B cell (primary cell): ENCODE data around the gene THSD4. TPM values are rescaled to one million over a fixed set of nuclear protein-coding genes. Genes with fewer than 3 reads are reported as not detected.

ENCODE experiments used
- ATAC-seq: fragments of 200-7000 bp; cut with Tn5 transposase; one replicate; pipeline ENCODE4 v1.10.0; 2021; ENCODE audit warnings: low read depth, mild to moderate bottlenecking, moderate number of reproducible peaks, moderate library complexity
- CTCF ChIA-PET: fragments of 350-600 bp; sonication (Branson Sonifier 250); formaldehyde crosslinking; loops from one replicate; lab custom pipeline; 2021; ENCODE audit warnings: antibody characterized with exemption, inconsistent platforms; lab: Charles Lee
- POLR2A ChIA-PET: fragments of 350-600 bp; sonication (Branson Sonifier 250); formaldehyde crosslinking; loops from one replicate; lab custom pipeline; 2021; ENCODE audit warnings: antibody characterized with exemption; lab: Charles Lee
- DNase-seq: peaks from one replicate; pipeline ENCODE4 v3.0.0; 2013
- H2AFZ ChIP-seq: 2 replicates; pipeline ENCODE4 v1.6.1; 2012; ENCODE audit warnings: mild to moderate bottlenecking, low read depth, low read length; ENCODE audit not compliant: insufficient read depth, poor library complexity, severe bottlenecking
- H3K27ac ChIP-seq, 2 donors: 1 replicate in 1 of 2; 2 replicates in 1 of 2; pipeline ENCODE4 v1.5.1; 2012 to 2013; ENCODE audit warnings: low read length in 2 of 2, mild to moderate bottlenecking in 2 of 2, moderate library complexity in 1 of 2
- H3K27me3 ChIP-seq, 4 experiments: fragments of 200-600 bp in 1 of 4; sonication (generic) in 1 of 4; replicated peaks in 1 of 4; 1 replicate in 2 of 4; 2 replicates in 2 of 4; pipeline versions ENCODE4 v1.6.1 to v1.7.0; 2013 to 2016; ENCODE audit warnings: low read length in 3 of 4, mild to moderate bottlenecking in 2 of 4, mixed read lengths in 1 of 4, moderate library complexity in 1 of 4; ENCODE audit not compliant: insufficient read depth in 4 of 4, control insufficient read depth in 3 of 4; ENCODE audit errors: control extremely low read depth in 1 of 4
- H3K36me3 ChIP-seq, 2 experiments: replicated peaks in 1 of 2; 1 replicate in 1 of 2; 2 replicates in 1 of 2; pipeline versions ENCODE4 v1.6.1 to v1.7.1; 2013; ENCODE audit warnings: low read length in 1 of 2; ENCODE audit not compliant: insufficient read depth in 2 of 2, control insufficient read depth in 1 of 2; ENCODE audit errors: control extremely low read depth in 1 of 2, extremely low read depth in 1 of 2
- H3K4me1 ChIP-seq, 2 donors: fragments of 200-600 bp in 1 of 2; sonication (generic) in 1 of 2; 1 replicate in 1 of 2; 2 replicates in 1 of 2; pipeline versions ENCODE4 v1.5.1 to v1.6.1; 2013 to 2017; ENCODE audit warnings: low read length in 2 of 2; ENCODE audit not compliant: control insufficient read depth in 2 of 2, insufficient read depth in 2 of 2
- H3K4me2 ChIP-seq: replicated peaks from 2 replicates; pipeline ENCODE3; 2012; ENCODE audit warnings: mild to moderate bottlenecking, low read depth, low read length; ENCODE audit not compliant: poor library complexity, severe bottlenecking
- H3K4me3 ChIP-seq, 5 experiments: fragments of 200-600 bp in 1 of 5; sonication (generic) in 1 of 5; 1 replicate in 3 of 5; 2 replicates in 2 of 5; pipeline versions ENCODE4 v1.5.1 to v1.7.0; 2011 to 2016; ENCODE audit warnings: low read length in 4 of 5, mild to moderate bottlenecking in 4 of 5, low read depth in 2 of 5, control low read depth in 1 of 5, moderate library complexity in 1 of 5; ENCODE audit not compliant: insufficient read depth in 1 of 5; ENCODE audit errors: control extremely low read depth in 1 of 5, extremely low read depth in 1 of 5
- H3K79me2 ChIP-seq: fragments of 200-600 bp; sonication (generic); one replicate; pipeline ENCODE4 v1.6.0; 2016; ENCODE audit warnings: low read length; ENCODE audit not compliant: control insufficient read depth, insufficient read depth
- H3K9ac ChIP-seq: fragments of 200-600 bp; sonication (generic); 2 replicates; pipeline ENCODE4 v1.6.1; 2017; ENCODE audit warnings: mild to moderate bottlenecking, low read length, moderate library complexity
- H3K9me3 ChIP-seq, 3 donors: one replicate each; pipeline versions ENCODE4 v1.6.1 to v1.7.1; 2013; ENCODE audit warnings: low read length in 2 of 3; ENCODE audit not compliant: control insufficient read depth in 2 of 3, insufficient read depth in 1 of 3; ENCODE audit errors: control extremely low read depth in 1 of 3
- H4K20me1 ChIP-seq: 2 replicates; pipeline ENCODE4 v1.6.0; 2012; ENCODE audit warnings: mild to moderate bottlenecking, low read length; ENCODE audit not compliant: insufficient read depth, control insufficient read depth, poor library complexity, severe bottlenecking
- H3K27ac Mint-ChIP-seq: one replicate; pipeline ENCODE4 v1.8.0; 2021; ENCODE audit warnings: mixed read lengths
- H3K27me3 Mint-ChIP-seq: one replicate; pipeline ENCODE4 v1.8.0; 2021; ENCODE audit warnings: mixed read lengths
- H3K4me1 Mint-ChIP-seq: one replicate; pipeline ENCODE4 v1.8.0; 2021; ENCODE audit warnings: mixed read lengths
- H3K4me3 Mint-ChIP-seq: one replicate; pipeline ENCODE4 v1.8.0; 2021; ENCODE audit warnings: mixed read lengths
- H3K9me3 Mint-ChIP-seq: one replicate; pipeline ENCODE4 v1.8.0; 2022; ENCODE audit warnings: mixed read lengths; ENCODE audit not compliant: insufficient read depth
- CTCF ChIP-seq: fragments of 200-600 bp; IDR thresholded peaks from one replicate; pipeline ENCODE4 v1.8.0; 2022; ENCODE audit warnings: antibody characterized with exemption, mild to moderate bottlenecking
- EZH2 ChIP-seq: IDR thresholded peaks from 2 replicates; pipeline ENCODE4 v1.6.1; 2012; ENCODE audit warnings: borderline replicate concordance, low read depth, mild to moderate bottlenecking, moderate library complexity, low read length; ENCODE audit not compliant: insufficient read depth, poor library complexity, severe bottlenecking
- WGBS: methylation state at CpG from one replicate; pipeline ENCODE4 v1.1.5; 2013; ENCODE audit warnings: missing lambda C conversion rate; ENCODE audit not compliant: insufficient coverage; 5-methylcytosine and 5-hydroxymethylcytosine counted together
- intact Hi-C: fragments of 100-400 bp; cut with micrococcal nuclease; formaldehyde crosslinking; loops from one replicate; pipeline ENCODE4 v1.10.0; 2022
- polyA plus RNA-seq: library from polyadenylated mRNA; depleted of rRNA; stranded (reverse); fragments of >200 nt; gene quantifications from 2 replicates; pipeline ENCODE4 v1.2.3, GENCODE V29; 2012
- total RNA-seq, 2 donors: library from RNA; stranded (reverse); fragments of 120-200 nt in 1 of 2; gene quantifications; 1 replicate in 1 of 2; 2 replicates in 1 of 2; pipeline versions ENCODE4 v1.2.3 to v1.2.4, GENCODE V29; 2013 to 2022

Gene THSD4
- total and polyA plus RNA-seq, 2 donors (not counting 1 experiment from before 2014, with no cell fraction given), result not detected

GRCh38 chr15:71183063-71183462 lies 67.8 kb downstream of the THSD4 start:
- Mint-ChIP-seq H3K4me1 (no peaks in the 10 kb centered on the region), H3K4me3 (no peak overlapping the region), H3K27ac (no peak overlapping the region), H3K9me3 (no peaks in the 10 kb centered on the region), H3K27me3 (peaks cover 12% of the 10 kb centered on the region)
- Histone ChIP-seq H3K4me1 (no peaks in the 10 kb centered on the region), H3K27me3 (peaks cover 0 to 3% (median 0%) of the 10 kb centered on the region in 4 experiments), H2AFZ (no peak overlapping the region), H4K20me1 (no peaks in the 10 kb centered on the region), H3K4me3 (no peak overlapping the region), H3K27ac (no peak overlapping the region), H3K36me3 (no peaks in the 10 kb centered on the region), H3K79me2 (no peaks in the 10 kb centered on the region), H3K9me3 (no peaks in the 10 kb centered on the region), H3K4me2 (no peak overlapping the region), H3K9ac (no peak overlapping the region)
- intact Hi-C loops, result no loop called here
- CTCF ChIA-PET, result no interaction called here
- TF ChIP-seq CTCF, result no peak
- no peak for TF ChIP-seq EZH2
- POLR2A ChIA-PET, result no interaction called here
- WGBS, result 89% methylated on average over 7 of the region's 9 CpGs
- ATAC-seq (no peak), DNase-seq (no peak)

- no peak for DNase-seq
- Histone ChIP-seq H3K4me1 (no peaks in the 10 kb centered on the region), H4K20me1 (no peaks in the 10 kb centered on the region), H3K27me3 (peaks cover 0 to 3% (median 0%) of the 10 kb centered on the region in 4 experiments), H3K4me3 (no peak overlapping the region), H3K4me2 (no peak overlapping the region), H3K79me2 (no peaks in the 10 kb centered on the region), H3K27ac (no peak overlapping the region), H3K9me3 (no peaks in the 10 kb centered on the region), H2AFZ (no peak overlapping the region), H3K36me3 (no peaks in the 10 kb centered on the region), H3K9ac (no peak overlapping the region)
- intact Hi-C loops, result no loop called here
- WGBS, result 100% methylated on average over 2 of the region's 5 CpGs
- ATAC-seq, result no peak
- Mint-ChIP-seq H3K4me3 (no peak overlapping the region), H3K27me3 (peaks cover 12% of the 10 kb centered on the region), H3K27ac (no peak overlapping the region), H3K9me3 (no peaks in the 10 kb centered on the region), H3K4me1 (no peaks in the 10 kb centered on the region)
- ChIA-PET CTCF (no interaction called here), POLR2A (no interaction called here)
- TF ChIP-seq CTCF, result no peak
- TF ChIP-seq EZH2, result no peak
These were observed 70.4 kb downstream of the THSD4 start for GRCh38 chr15:71185706-71186105.
